HuH-7.5 (cell line): ENCODE measurements around the gene SMCO2.

Experiments used
- DNase-seq: peaks from one replicate; pipeline ENCODE4 v3.0.0; 2011; ENCODE audit warnings: low spot score

Gene SMCO2

DNA sequence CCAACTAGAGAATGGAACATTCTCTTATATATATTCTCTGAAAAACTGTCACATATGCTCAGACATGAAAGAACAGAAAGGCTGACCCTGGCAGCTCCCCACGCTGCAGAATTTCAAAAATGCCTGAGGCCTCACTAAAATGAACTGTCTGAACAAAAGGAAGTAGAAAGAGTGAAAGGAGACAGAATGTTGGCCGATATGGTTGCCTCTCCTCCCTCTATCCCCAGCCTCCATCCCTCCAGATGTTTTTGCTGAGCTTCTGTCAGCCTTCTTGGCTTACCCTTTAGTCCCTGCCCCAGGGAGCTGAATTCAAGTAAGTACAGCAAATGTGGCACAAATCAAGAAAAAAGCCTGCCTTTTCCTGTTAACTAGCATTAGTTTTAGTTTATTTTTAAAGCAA lies 6.9 kb downstream of the SMCO2 start:
- DNase-seq, result no peak

DNA sequence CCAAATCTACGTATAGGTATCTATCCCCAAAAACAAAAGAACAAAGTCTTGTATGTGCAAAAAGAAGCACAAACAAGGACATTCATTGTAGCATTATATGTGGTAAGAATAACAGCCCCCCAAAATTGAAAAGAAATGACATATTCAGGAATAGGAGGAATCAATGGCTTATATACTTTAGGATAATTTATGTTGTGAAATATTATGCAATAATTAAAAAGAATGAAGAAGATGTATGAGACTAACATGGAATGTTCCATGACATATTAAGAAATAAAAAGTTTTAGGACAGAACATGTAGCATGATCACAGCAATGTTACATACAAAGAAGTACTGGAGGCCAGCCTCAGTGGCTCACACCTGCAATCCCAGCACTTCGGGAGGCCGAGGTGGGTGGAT lies 9.1 kb downstream of the SMCO2 start:
- no peak for DNase-seq

DNA sequence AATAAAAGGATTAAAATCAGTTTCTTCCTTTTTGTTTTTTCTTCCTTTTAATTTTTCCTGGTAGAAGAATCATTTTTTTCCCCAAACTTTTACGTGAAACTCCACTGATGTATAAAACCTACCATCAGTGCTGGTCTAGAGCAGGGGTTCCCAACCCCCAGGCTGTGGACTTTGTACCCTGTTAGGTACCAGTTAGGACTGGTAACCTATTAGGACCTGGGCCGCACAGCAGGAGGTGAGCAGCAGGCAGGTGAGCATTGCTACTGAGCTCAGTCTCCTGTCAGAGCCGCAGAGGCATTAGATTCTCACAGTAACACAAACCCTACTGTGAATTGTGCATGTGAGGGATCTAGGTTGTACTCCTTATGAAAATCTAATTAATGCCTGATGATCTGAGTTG lies 10.1 kb downstream of the SMCO2 start:
- DNase-seq, result no peak

GRCh38 chr12:27460471-27460978 lies 14.0 kb downstream of the SMCO2 start:
- no peak for DNase-seq

GRCh38 chr12:27462151-27462694 lies 15.7 kb downstream of the SMCO2 start:
- DNase-seq, result no peak

DNA sequence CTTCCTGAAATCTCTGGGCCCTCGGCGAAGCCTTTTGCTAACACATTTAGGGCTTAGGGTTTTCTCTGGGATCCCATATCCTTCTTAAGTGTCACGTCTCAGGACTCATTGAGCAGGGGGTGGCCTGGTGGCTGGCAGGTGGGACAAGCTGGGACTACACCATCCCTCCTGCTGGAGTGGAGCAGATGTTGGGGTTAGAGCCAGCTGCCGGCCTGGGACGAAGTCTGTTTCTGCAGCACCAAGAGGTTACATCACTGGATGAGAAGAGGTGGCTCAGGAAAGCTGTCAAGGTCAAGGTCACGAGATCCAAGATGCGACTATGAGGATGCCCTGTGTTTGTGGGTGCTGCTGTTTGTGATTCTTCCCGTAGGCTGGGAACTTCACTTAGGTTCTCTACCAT lies 16.3 kb downstream of the SMCO2 start:
- DNase-seq, result no peak

- DNase-seq, result no peak
Measured at GRCh38 chr12:27463511-27464219, 17.1 kb downstream of the SMCO2 start.

DNA sequence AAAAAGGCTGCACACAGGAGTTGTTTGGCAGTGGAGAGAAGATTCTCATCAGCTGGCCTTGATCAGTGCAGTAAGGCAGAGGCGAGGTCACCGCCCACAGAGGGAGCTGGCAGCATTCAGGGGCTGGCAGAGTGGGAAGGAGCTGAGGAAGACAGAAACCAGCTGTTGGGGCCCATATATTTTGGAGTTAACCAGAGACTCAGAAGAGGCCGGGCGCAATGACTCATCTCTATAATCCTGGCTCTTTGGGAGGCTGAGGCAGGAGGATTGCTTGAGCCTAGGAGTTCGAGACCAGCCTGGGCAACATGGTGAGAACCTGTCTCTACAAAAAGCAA lies 17.7 kb downstream of the SMCO2 start:
- no peak for DNase-seq

GRCh38 chr12:27467641-27468040 lies 21.1 kb downstream of the SMCO2 start:
- DNase-seq, result no peak

DNA sequence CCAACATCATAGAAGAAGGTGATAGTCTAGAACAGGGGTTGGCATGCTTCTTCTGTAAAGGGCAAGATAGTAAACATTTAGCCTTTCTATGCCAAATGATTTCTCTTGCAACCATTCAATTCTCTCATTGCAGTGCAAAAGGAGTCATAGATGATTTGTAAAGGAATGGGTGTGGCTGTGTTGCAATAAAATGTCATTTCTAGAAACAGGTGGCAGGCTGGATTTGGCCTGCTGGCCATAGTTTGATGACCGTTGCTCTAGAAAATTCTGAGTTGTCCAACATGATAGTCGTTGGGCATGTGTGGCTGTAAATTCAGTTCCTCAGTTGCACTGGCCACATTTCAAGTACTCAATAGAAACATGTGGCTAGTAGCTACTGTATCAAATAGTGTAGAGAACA lies 21.7 kb downstream of the SMCO2 start:
- no peak for DNase-seq

DNA sequence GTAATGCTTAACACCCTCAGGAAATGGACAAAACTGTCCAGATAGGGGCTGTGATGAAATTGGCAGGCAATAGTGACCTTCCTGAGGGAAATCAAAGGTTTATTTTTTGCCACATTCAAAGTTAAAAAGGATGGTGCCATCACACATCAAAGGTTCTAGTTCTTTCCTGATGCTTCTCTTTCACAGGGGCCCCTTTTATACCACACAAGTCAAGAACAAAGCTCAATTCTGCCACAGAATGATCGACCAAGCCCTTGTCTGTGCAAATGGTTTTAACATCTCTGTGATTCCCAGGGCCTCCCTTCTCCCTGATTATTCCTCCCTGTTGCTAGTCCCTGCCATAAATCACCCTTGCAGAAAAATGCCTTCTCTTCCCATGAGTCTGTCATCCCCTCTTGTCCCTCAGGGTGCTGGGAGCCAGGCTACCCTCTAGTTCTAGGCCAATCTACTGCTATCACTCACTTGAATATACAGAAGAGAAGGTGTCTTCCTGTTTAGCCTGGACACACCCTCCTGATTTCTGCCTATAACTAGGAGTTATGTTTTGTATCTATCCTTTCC lies 22.7 kb downstream of the SMCO2 start:
- no peak for DNase-seq

DNA sequence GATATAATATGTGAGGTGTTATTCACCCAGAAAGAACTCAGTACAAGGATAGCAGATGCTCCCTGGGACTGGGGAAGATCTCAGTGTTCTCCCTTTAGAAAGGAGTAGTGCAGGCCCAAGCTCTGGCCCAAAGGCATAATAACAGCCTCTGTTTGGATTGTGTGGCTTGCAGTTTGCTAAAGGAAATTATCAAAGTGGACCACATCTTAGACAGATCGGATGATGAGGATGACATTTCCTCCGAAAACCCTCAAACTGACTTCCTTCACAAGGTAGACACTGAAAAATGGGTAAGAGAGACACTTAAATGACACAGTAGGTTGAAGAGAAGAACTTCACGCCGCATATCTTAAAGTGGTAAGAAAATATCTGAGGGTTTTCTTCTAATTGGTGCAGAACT lies 26.1 kb downstream of the SMCO2 start:
- DNase-seq, result no peak

DNA sequence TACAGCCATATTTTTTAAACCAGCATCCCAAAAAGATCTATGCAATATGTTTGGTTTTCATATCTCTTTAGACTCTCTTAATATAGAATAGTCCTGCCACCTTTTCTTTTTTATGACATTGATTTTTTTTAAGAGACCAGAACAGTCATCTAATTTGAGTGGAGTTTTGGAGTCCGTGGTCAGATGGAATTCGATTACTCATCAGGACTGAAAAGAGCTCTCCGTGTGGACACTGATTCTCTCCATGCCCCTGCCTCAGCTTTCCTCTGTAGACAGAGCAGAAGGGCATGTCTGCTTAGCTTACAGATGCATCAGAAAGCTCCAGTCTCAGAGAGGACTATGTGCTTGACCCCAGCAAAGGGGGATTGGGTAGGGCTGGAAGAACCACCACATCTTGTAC lies 27.8 kb downstream of the SMCO2 start:
- DNase-seq, result no peak

DNA sequence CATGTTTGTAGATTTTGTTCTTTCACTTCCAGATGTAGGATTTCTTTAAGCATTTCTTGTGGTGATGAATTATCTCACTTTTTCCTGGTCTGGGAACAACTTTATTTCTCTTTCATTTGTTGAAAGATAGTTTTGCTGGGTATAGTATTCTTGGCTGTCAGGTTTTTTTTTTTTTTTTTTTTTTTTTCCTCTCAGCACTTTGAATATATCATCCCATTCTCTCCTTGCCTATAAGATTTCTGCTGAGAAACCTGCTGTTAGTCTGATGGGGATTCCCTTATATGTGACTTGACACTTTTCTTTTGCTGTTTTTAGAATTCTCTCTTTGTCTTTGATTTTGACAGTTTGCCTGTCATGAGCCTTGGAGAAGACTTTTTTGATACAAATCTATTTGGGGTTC lies 30.5 kb downstream of the SMCO2 start:
- no peak for DNase-seq

- no peak for DNase-seq
Measured at GRCh38 chr12:27478949-27479348, 32.4 kb downstream of the SMCO2 start.

DNA sequence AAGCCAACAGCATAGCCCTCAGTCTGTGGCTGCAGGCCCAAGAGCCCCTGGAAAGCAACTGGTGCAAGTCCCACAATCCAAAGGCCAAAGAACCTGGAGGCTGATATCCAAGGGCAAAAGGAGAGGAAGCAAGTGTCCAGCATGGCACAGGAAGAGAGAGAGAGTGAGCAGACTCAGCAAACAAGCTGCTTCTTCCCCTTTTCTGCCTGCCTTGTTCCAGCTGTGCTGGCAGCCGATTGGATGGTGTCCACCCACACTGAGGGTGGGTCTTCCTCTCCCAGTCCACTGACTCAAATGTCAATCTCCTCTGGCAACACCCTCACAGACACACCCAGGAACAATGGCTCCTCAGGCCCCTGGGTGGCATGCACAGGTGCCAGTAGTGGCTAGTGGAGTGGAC lies 33.5 kb downstream of the SMCO2 start:
- no peak for DNase-seq

DNA sequence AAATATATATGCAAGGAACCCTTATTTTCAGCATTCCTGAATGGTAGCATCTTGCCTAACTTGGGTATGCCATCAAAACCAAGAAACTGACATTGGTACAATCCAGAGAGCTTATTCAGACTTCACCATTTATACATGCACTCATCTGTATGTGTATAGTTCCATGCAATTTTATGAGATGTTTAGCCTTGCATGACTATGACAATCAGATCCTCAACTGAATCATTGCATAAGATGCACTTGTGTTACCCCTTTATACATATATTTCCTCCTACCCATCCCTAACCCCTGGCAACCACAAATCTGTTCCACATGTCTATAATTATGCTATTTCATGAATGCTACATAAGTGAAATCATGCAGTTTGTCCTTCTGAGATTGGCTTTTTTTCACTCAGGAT lies 40.4 kb downstream of the SMCO2 start:
- no peak for DNase-seq

DNA sequence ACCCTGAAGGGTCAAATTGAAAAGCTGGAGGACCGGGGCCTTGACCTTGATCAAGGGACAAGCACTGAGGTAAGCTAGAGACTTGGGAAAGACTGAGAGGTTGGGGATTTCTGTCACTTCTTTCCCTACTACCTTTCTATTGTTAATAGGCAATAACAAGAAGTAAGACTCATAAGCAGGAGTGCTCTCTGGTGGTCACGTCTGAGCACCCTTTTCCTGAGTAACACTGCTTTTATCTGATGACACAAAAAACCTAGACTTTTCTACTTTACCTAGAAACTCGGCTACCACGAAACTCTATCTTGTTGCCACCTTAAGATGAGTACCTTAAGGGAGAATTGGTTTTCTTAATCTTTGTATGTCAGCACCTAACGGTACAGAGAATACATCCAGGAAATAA lies 41.9 kb downstream of the SMCO2 start:
- no peak for DNase-seq

DNA sequence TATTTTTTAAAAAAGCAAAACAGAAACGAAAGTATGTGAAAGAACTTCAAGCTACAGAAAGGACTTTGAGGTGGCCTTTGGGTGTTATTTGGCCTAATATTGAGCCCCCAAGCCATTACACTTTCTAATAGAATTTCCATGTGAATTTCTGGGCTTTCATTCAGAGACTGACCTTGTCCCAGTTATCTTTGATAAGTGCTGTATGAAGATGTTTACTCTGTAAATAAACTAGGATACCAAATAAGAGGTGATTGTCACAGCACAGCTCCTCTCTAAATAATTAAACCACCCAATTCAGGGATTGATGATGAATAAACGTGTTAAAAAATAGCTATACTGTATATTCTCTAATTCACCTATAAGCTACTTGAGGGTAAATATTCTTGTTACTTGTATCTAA lies 44.7 kb downstream of the SMCO2 start:
- DNase-seq, result no peak

- no peak for DNase-seq
Measured at GRCh38 chr12:27493260-27493940, 46.9 kb downstream of the SMCO2 start.

DNA sequence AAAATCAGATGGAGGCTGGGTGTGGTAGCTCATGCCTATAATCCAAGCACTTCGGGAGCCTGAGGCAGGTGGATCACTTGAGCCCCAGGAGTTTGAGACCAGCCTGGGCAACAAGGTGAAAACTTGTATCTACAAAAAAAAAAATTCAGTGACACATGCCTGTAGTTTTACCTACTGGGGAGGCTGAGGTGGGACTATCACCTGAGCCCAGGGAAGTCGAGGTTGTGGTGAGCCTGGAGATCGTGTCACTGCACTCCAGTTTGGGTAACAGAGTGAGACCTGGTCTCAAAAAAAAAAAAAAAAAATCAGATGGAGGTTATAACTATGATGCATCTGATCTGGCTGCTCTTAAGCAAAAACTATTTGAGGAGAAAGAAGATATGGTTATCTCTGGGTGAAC lies 50.9 kb downstream of the SMCO2 start:
- DNase-seq, result no peak

DNA sequence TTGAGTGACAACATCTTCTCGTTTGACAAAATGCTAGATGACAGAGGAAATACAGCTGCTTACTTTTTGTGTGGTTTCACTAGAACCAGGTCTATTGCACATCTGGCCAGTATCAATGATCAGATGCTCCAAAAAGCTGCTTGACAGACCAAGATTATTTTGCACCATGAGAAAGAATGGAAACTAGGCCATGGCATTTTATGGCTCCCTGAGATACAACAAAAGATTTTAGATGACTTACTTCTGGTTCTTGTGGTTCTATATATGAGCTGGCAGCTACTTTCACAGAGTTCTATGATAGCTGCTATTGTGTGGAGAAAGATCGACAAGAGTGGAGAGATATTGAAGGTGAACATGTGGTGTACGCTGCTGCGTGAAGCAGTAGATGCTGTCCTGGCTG lies 51.6 kb downstream of the SMCO2 start:
- no peak for DNase-seq

GRCh38 chr12:27498761-27499160 lies 52.2 kb downstream of the SMCO2 start:
- no peak for DNase-seq
